Astrocyte (in vitro differentiated cells and primary cell): ENCODE results near the gene CPAMD8. TPM values are rescaled to one million over a fixed set of nuclear protein-coding genes. Genes with fewer than 3 reads are reported as not detected.
"Not testable (repeated sequence)": the region's sequence is repeated elsewhere in the genome, so short reads cannot be mapped to it uniquely, and the experiment has no call there.

Source experiments
- DNase-seq: peaks from one replicate; pipeline ENCODE4 v3.0.0-alpha.2; 2010; ENCODE audit warnings: low read depth
- FAIRE-seq: peaks from 2 replicates; lab custom pipeline; 2011; peaks lifted over from hg19 to GRCh38; lab: Jason Lieb, UNC
- H2AFZ ChIP-seq: 2 replicates; pipeline ENCODE4 v1.6.0; 2012; ENCODE audit warnings: low read depth, low read length, inconsistent platforms
- H3K27ac ChIP-seq: 2 replicates; pipeline ENCODE4 v1.5.1; 2011; ENCODE audit warnings: low read depth, low read length, inconsistent platforms
- H3K27me3 ChIP-seq: 2 replicates; pipeline ENCODE4 v1.6.0; 2011; ENCODE audit warnings: low read length, inconsistent platforms; ENCODE audit not compliant: insufficient read depth
- H3K36me3 ChIP-seq: 2 replicates; pipeline ENCODE4 v1.5.1; 2011; ENCODE audit warnings: low read length, inconsistent platforms; ENCODE audit not compliant: insufficient read depth
- H3K4me1 ChIP-seq: 2 replicates; pipeline ENCODE4 v1.5.1; 2011; ENCODE audit warnings: low read length, inconsistent platforms; ENCODE audit not compliant: insufficient read depth
- H3K4me2 ChIP-seq: 2 replicates; pipeline ENCODE4 v1.6.0; 2012; ENCODE audit warnings: low read length, inconsistent platforms
- H3K4me3 ChIP-seq: 2 replicates; pipeline ENCODE4 v1.5.1; 2011; ENCODE audit warnings: low read depth, mild to moderate bottlenecking, low read length, inconsistent platforms; ENCODE audit not compliant: insufficient read depth
- H3K79me2 ChIP-seq: 2 replicates; pipeline ENCODE4 v1.6.0; 2012; ENCODE audit warnings: mild to moderate bottlenecking, low read length, inconsistent platforms; ENCODE audit not compliant: insufficient read depth
- H3K9ac ChIP-seq: 2 replicates; pipeline ENCODE4 v1.6.0; 2012; ENCODE audit warnings: mild to moderate bottlenecking, low read length, inconsistent platforms
- H3K9me3 ChIP-seq: 2 replicates; pipeline ENCODE4 v1.5.1; 2012; ENCODE audit warnings: low read depth, mild to moderate bottlenecking, low read length, inconsistent platforms; ENCODE audit not compliant: insufficient read depth
- H4K20me1 ChIP-seq: 2 replicates; pipeline ENCODE4 v1.6.0; 2012; ENCODE audit warnings: low read length, inconsistent platforms; ENCODE audit not compliant: insufficient read depth
- H3K27ac Mint-ChIP-seq: one replicate; pipeline ENCODE4 v1.8.0; 2021; ENCODE audit warnings: mild to moderate bottlenecking, mixed read lengths; ENCODE audit not compliant: unreplicated experiment
- H3K27me3 Mint-ChIP-seq: one replicate; pipeline ENCODE4 v1.8.0; 2021; ENCODE audit warnings: low read depth, mixed read lengths; ENCODE audit not compliant: unreplicated experiment
- H3K36me3 Mint-ChIP-seq: one replicate; pipeline ENCODE4 v1.8.0; 2021; ENCODE audit warnings: low read depth, mixed read lengths; ENCODE audit not compliant: unreplicated experiment
- H3K4me1 Mint-ChIP-seq: one replicate; pipeline ENCODE4 v1.8.0; 2021; ENCODE audit warnings: low read depth, mixed read lengths; ENCODE audit not compliant: unreplicated experiment
- H3K4me3 Mint-ChIP-seq: one replicate; pipeline ENCODE4 v1.8.0; 2021; ENCODE audit warnings: mild to moderate bottlenecking, moderate library complexity, mixed read lengths; ENCODE audit not compliant: unreplicated experiment
- H3K9me3 Mint-ChIP-seq: one replicate; pipeline ENCODE4 v1.8.0; 2021; ENCODE audit warnings: mild to moderate bottlenecking, mixed read lengths; ENCODE audit not compliant: unreplicated experiment
- CTCF ChIP-seq: IDR thresholded peaks from 2 replicates; pipeline ENCODE4 v1.5.1; 2011; ENCODE audit warnings: low read depth, mild to moderate bottlenecking, inconsistent platforms, low read length, moderate library complexity; ENCODE audit not compliant: insufficient read depth
- EZH2 ChIP-seq: IDR thresholded peaks from 2 replicates; pipeline ENCODE4 v1.6.1; 2012; ENCODE audit warnings: mild to moderate bottlenecking, low read length, inconsistent platforms; ENCODE audit not compliant: insufficient read depth
- total RNA-seq: library from RNA; stranded (reverse); gene quantifications from 2 replicates; pipeline ENCODE4 v1.2.1, GENCODE V29; 2021

Gene CPAMD8
- total RNA-seq, 1 donor from 2014 or later, result 1.9 TPM

GRCh38 chr19:16938211-16938610 is 88.4 kb downstream of the CPAMD8 start:
- Mint-ChIP-seq H3K27ac (no peak overlapping the region), H3K4me3 (no peak overlapping the region), H3K9me3 (peaks cover 12% of the 10 kb centered on the region), H3K36me3 (no peaks in the 10 kb centered on the region), H3K4me1 (no peaks in the 10 kb centered on the region), H3K27me3 (peaks cover 4% of the 10 kb centered on the region)
- TF ChIP-seq EZH2 (no peak), CTCF (no peak)
- H3K4me3 ChIP-seq, result no peak overlapping the region
- no peak overlapping the region for H3K27ac ChIP-seq
- FAIRE-seq (no peak), DNase-seq (no peak)
- no peaks in the 10 kb centered on the region for H3K36me3 ChIP-seq
- H3K4me1 ChIP-seq, result no peaks in the 10 kb centered on the region
- no peaks in the 10 kb centered on the region for H3K9me3 ChIP-seq
- no peaks in the 10 kb centered on the region for H3K27me3 ChIP-seq
- no peaks in the 10 kb centered on the region for H3K79me2 ChIP-seq
- no peak overlapping the region for H3K9ac ChIP-seq
- no peaks in the 10 kb centered on the region for H4K20me1 ChIP-seq
- no peak overlapping the region for H3K4me2 ChIP-seq
- H2AFZ ChIP-seq, result no peak overlapping the region

GRCh38 chr19:16937796-16938195 is 88.8 kb downstream of the CPAMD8 start:
- H3K9me3 Mint-ChIP-seq, result peaks cover 12% of the 10 kb centered on the region
- not testable (repeated sequence) for H3K4me3 Mint-ChIP-seq, H3K4me3 ChIP-seq, H3K27ac ChIP-seq, H3K27me3 ChIP-seq, H3K36me3 ChIP-seq, H3K4me1 ChIP-seq, H3K9me3 ChIP-seq, H4K20me1 ChIP-seq, H3K4me2 ChIP-seq, H2AFZ ChIP-seq, H3K79me2 ChIP-seq, DNase-seq, FAIRE-seq, H3K4me1 Mint-ChIP-seq, H3K27me3 Mint-ChIP-seq, H3K36me3 Mint-ChIP-seq, H3K27ac Mint-ChIP-seq, H3K9ac ChIP-seq

- no peaks in the 10 kb centered on the region for H3K9me3 ChIP-seq
- TF ChIP-seq EZH2 (no peak), CTCF (no peak)
- H4K20me1 ChIP-seq, result no peaks in the 10 kb centered on the region
- H3K4me2 ChIP-seq, result no peak overlapping the region
- H3K4me3 Mint-ChIP-seq, result no peak overlapping the region
- no peaks in the 10 kb centered on the region for H3K36me3 Mint-ChIP-seq
- no peak for FAIRE-seq
- H3K9ac ChIP-seq, result no peak overlapping the region
- no peaks in the 10 kb centered on the region for H3K4me1 ChIP-seq
- H3K27me3 Mint-ChIP-seq, result peaks cover 2% of the 10 kb centered on the region
- H2AFZ ChIP-seq, result no peak overlapping the region
- H3K9me3 Mint-ChIP-seq, result peaks cover 14% of the 10 kb centered on the region
- H3K4me1 Mint-ChIP-seq, result no peaks in the 10 kb centered on the region
- H3K4me3 ChIP-seq, result no peak overlapping the region
- no peak overlapping the region for H3K27ac Mint-ChIP-seq
- H3K27ac ChIP-seq, result no peak overlapping the region
- no peaks in the 10 kb centered on the region for H3K79me2 ChIP-seq
- H3K36me3 ChIP-seq, result no peaks in the 10 kb centered on the region
- no peaks in the 10 kb centered on the region for H3K27me3 ChIP-seq
- DNase-seq, result no peak
Measured at GRCh38 chr19:16936901-16937300, 89.7 kb downstream of the CPAMD8 start.
